Activated CD4-positive, CD25-positive, alpha-beta regulatory T cell (primary cell): Measurements from ENCODE around the gene PRUNE1.

Source experiments
- DNase-seq, 4 experiments: peaks; one replicate each; lab custom pipeline; 2025; lab: John Stamatoyannopoulos, UW

PRUNE1 gene

GRCh38 chr1:151008244-151009205 lies at the start of gene PRUNE1:
PRUNE1 (plus strand) TSS chr1:151008449; CDS start chr1:151008633, 184 bp downstream.
- peak; percentile 87 to 94 (median 88) for DNase-seq

GRCh38 chr1:150960646-150961045 lies 47.6 kb upstream of the PRUNE1 start:
- no peak for DNase-seq

GRCh38 chr1:150961756-150962155 lies 46.5 kb upstream of the PRUNE1 start:
- DNase-seq, result no peak

DNA sequence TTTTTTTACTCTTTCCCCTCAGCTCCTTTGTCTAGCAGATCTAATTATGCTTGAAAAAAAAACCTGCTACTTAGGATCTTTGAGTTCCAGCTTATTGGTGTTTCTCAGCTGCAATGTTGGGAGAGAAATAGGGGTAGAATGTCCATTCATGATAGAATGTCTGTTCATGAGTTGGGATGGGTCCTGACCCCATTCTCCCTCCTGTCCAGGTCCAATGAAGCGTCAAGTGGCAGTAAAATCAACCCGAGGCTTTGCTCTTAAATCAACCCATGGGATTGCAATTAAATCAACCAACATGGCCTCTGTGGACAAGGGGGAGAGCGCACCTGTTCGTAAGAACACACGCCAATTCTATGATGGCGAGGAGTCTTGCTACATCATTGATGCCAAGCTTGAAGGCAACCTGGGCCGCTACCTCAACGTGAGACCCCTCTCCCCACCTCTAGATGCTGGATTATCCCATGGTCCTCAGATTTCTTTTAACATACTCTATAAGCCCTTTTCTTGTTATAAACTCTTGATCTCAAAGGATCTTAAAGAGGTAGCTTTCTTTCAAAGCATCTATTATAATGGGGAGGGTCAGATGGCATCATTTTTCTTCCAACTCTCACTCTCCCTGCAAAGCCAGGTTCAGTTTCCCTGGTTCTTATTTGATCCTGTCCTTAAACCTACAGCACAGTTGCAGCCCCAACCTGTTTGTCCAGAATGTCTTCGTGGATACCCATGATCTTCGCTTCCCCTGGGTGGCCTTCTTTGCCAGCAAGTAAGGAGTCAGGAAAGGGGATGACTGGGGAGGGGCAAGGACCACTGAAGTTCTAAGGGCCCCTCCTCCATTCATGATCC lies 44.7 kb upstream of the PRUNE1 start:
- DNase-seq, result no peak

- no peak for DNase-seq
These were observed 44.1 kb upstream of the PRUNE1 start for GRCh38 chr1:150964164-150964489.

GRCh38 chr1:150965605-150966004 lies 42.6 kb upstream of the PRUNE1 start:
- DNase-seq, result no peak

GRCh38 chr1:150966011-150966410 lies 42.2 kb upstream of the PRUNE1 start:
- DNase-seq, result no peak

GRCh38 chr1:150967936-150968335 lies 40.3 kb upstream of the PRUNE1 start:
- no peak for DNase-seq

GRCh38 chr1:150968491-150968890 lies 39.8 kb upstream of the PRUNE1 start:
- no peak for DNase-seq

DNA sequence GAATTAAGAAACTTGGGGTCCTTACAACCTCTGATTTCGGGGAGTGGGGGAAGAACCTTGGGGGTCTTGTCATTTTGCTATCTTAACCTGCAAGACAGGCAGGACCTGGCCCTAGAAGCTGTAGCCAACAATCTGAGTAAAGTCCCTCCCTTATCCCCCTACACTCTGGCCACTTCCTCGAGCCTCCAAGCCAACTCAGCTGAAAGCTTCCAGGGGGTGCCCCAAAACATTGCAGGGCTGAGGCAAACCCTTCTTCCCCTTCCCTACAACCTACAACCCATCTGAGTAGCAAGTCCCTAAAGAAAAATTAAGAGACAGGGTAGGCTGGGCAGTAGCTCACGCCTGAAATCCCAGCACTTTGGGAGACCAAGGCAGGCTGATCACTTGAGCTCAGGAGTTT lies 38.6 kb upstream of the PRUNE1 start:
- DNase-seq, result no peak

- no peak for DNase-seq
These were observed 37.3 kb upstream of the PRUNE1 start for GRCh38 chr1:150970808-150971582.

- DNase-seq, result no peak
These were observed 36.4 kb upstream of the PRUNE1 start for GRCh38 chr1:150971583-150972416.

DNA sequence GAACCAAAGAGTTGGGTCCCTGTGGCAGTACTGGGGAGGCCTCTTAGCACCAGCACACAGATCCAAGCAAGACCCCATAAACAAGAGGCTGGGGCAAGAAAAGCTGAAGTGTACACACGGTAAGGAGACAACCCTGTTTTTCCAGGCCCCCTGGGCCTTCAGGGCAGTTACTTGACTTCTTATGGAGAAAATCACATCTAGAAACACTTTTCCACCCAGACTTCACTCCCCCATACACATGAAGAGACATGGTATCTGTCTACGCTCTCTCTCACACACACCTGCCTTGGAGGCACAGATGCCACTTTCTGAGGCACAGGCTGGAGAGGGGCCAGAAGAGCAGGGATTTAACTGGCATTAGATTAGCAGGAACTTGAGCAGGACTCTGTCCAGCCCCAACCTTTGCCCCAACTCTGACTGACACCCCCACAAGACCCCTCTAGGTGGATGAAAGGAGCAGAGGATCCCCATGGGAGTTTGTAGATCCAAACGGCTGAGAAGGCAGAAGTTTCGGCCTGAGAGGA lies 35.8 kb upstream of the PRUNE1 start:
- no peak for DNase-seq

- DNase-seq, result no peak
These were observed 34.9 kb upstream of the PRUNE1 start for GRCh38 chr1:150973258-150973835.

GRCh38 chr1:150973836-150974579 lies 34.2 kb upstream of the PRUNE1 start:
- DNase-seq, result peak in 1 of 4 experiments; percentile 24

DNA sequence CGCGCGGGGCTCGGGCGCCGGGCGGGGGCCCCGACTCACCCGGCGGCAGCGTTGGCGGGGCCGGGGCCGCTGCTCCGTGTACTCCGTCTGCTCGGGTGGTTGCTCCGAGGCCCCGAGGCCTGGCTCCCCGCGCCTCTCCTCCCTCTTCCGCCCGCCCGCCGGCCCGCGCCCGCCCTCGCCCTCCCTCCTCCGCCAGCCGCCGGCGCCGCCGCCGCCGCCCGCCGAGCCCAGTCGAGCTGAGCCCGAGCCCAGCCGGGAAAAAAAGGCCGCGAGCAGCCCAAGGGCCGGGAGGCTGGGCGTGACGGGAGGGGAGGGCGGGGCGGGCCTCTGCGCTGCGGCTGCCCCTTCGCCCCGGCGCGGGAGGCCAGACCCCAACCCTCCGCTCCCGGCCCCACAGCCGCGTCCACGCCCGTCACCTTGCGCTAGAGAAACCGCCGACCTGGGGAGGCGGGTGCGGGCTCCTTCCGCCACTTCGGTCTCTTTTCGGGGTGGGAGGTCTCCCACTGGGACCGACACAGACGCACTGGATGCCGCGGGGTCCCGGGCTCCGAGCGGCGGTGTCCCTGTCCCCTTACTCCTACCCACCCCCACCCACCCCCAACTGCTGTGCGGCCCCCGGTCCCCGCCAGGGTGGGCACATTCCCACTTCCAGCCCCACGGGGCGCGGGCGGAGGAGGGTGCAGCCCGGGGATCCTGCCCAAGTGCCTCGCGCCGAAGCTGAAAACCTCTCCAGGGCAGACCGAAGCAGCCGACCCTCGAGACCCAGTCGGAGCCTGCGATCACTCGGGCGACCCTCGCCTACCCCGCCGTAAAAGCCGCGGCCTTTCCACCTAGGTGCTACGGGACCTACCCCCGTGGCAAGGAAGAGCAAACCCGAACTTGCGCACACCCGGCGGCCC lies 33.4 kb upstream of the PRUNE1 start, which contains the start of gene CERS2:
Gene CERS2 (minus strand): TSS at position 256 of the 899 bp plus-strand sequence. CDS start 5,745 bp downstream, outside the sequence.
- peak; percentile 39 to 71 (median 56) for DNase-seq

- DNase-seq, result no peak
These were observed 31.8 kb upstream of the PRUNE1 start for GRCh38 chr1:150976401-150976821.

DNA sequence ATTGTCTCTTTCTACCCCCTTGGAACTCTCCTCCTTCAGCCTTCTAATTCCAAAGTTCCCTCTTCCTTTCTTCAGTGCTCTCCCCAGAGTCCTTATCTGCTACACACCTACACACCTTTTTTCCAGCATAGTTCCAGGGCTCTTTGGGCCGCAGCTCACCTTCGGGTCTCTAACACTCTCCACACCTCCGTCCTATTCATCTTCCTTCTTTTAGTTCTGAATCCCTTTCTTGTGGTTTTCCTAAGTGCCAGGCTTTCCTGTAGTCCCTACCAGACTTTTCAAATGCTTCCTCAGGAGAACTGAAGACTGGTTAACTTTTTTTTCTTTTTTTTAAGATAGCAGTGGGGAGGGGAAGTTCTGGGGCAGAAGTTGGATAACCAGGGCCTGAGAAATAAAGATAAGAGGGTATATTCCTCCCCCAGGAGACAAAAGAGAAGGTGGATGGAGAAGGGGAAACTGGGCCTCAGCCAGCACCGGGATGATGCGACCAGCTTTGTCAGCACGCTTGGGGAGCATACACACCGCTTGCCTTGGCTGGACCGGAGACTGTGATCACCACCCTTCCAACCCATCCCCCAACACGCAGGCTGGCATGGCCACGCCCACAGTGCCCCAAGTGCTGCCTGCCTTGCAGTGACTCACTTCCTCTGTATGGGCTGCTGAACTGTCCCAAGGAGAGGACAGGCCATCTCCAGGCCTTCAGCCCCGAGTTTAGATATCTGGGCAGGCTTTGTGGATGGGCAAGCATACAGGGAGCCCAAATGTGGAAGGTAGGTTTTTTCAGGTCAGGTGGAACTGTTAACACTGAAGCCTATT lies 31.2 kb upstream of the PRUNE1 start:
- peak; percentile 38 to 62 (median 55) for DNase-seq
